NCI-H526 treated with DMSO at 0.1 percent for 48 hours (cell line): ENCODE data around the gene SLC37A3.
A peak's percentile ranks its signal among the peaks of the same experiment; 100 is the strongest.
"Not testable (repeated sequence)": the region's sequence is repeated elsewhere in the genome, so short reads cannot be mapped to it uniquely, and the experiment has no call there.

ENCODE experiments used
- DNase-seq: peaks from one replicate; lab custom pipeline; 2025; lab: John Stamatoyannopoulos, UW

The SLC37A3 gene

GRCh38 chr7:140314573-140315480 is 83.5 kb downstream of the SLC37A3 start:
- no peak for DNase-seq

GRCh38 chr7:140312141-140312846 is 86.0 kb downstream of the SLC37A3 start:
- DNase-seq: no peak

- DNase-seq: not testable (repeated sequence)
These were observed 87.2 kb downstream of the SLC37A3 start for GRCh38 chr7:140311128-140311527.

- DNase-seq: no peak
These were observed 87.9 kb downstream of the SLC37A3 start for GRCh38 chr7:140310337-140311002.

- no peak for DNase-seq
These were observed 90.3 kb downstream of the SLC37A3 start for GRCh38 chr7:140308060-140308459.

- no peak for DNase-seq
These were observed 94.0 kb downstream of the SLC37A3 start for GRCh38 chr7:140304191-140304799.

- DNase-seq: no peak
These were observed 97.8 kb downstream of the SLC37A3 start for GRCh38 chr7:140300243-140301136.

GRCh38 chr7:140298213-140298612 is 100.1 kb downstream of the SLC37A3 start:
- DNase-seq: no peak

- no peak for DNase-seq
These were observed 101.1 kb downstream of the SLC37A3 start for GRCh38 chr7:140297192-140297591.

GRCh38 chr7:140295224-140295738 is 103.0 kb downstream of the SLC37A3 start:
- no peak for DNase-seq

- DNase-seq: no peak
These were observed 103.9 kb downstream of the SLC37A3 start for GRCh38 chr7:140294454-140294853.

GRCh38 chr7:140292438-140292837 is 105.9 kb downstream of the SLC37A3 start:
- DNase-seq: no peak

GRCh38 chr7:140289804-140290203 is 108.5 kb downstream of the SLC37A3 start:
- DNase-seq: peak; percentile 19

GRCh38 chr7:140287988-140288387 is 110.3 kb downstream of the SLC37A3 start:
- DNase-seq: no peak

- no peak for DNase-seq
These were observed 112.4 kb downstream of the SLC37A3 start for GRCh38 chr7:140285938-140286337.

GRCh38 chr7:140284062-140284461 is 114.3 kb downstream of the SLC37A3 start:
- no peak for DNase-seq
